GM19099 (cell line): ENCODE results near the gene PHLDA1.

ENCODE experiments used
- POLR2A ChIP-seq: IDR thresholded peaks from 3 replicates; pipeline ENCODE4 v1.6.1; 2011; ENCODE audit warnings: low read depth; ENCODE audit not compliant: insufficient read length; ENCODE audit errors: extremely low read depth

PHLDA1 gene

GRCh38 chr12:76031414-76032042 is at the start of gene PHLDA1:
TSS of gene PHLDA1 (minus strand) at chr12:76031776.
- peak; percentile 92 for TF ChIP-seq POLR2A

GRCh38 chr12:76080729-76081415 is 49.3 kb upstream of the PHLDA1 start:
- no peak for TF ChIP-seq POLR2A

- TF ChIP-seq POLR2A: no peak
Observed at GRCh38 chr12:76080017-76080728, 48.6 kb upstream of the PHLDA1 start.

- no peak for TF ChIP-seq POLR2A
Observed at GRCh38 chr12:76078748-76079147, 47.2 kb upstream of the PHLDA1 start.

- no peak for TF ChIP-seq POLR2A
Observed at GRCh38 chr12:76075448-76075847, 43.9 kb upstream of the PHLDA1 start.

GRCh38 chr12:76074701-76075336 is 43.2 kb upstream of the PHLDA1 start:
- TF ChIP-seq POLR2A: no peak

GRCh38 chr12:76073561-76073960 is 42.0 kb upstream of the PHLDA1 start:
- TF ChIP-seq POLR2A: no peak

- no peak for TF ChIP-seq POLR2A
Observed at GRCh38 chr12:76072568-76072967, 41.0 kb upstream of the PHLDA1 start.

- no peak for TF ChIP-seq POLR2A
Observed at GRCh38 chr12:76069339-76069738, 37.8 kb upstream of the PHLDA1 start.

GRCh38 chr12:76065917-76066316 is 34.3 kb upstream of the PHLDA1 start:
- TF ChIP-seq POLR2A: no peak

- TF ChIP-seq POLR2A: no peak
Observed at GRCh38 chr12:76064904-76065303, 33.3 kb upstream of the PHLDA1 start.

- no peak for TF ChIP-seq POLR2A
Observed at GRCh38 chr12:76060111-76060510, 28.5 kb upstream of the PHLDA1 start.

- TF ChIP-seq POLR2A: no peak
Observed at GRCh38 chr12:76057326-76057725, 25.8 kb upstream of the PHLDA1 start.

GRCh38 chr12:76055393-76055792 is 23.8 kb upstream of the PHLDA1 start:
- no peak for TF ChIP-seq POLR2A

- no peak for TF ChIP-seq POLR2A
Observed at GRCh38 chr12:76049575-76050251, 18.1 kb upstream of the PHLDA1 start.
